Right forelimb (tissue), 1 donor: ENCODE results near the gene FLCN.

Experiments
- DNase-seq: peaks from one replicate; pipeline ENCODE4 v3.0.0-alpha.2; 2018

FLCN gene

GRCh38 chr17:17182598-17183136 is 54.3 kb downstream of the FLCN start:
- no peak for DNase-seq

GRCh38 chr17:17181666-17182597 is 55.0 kb downstream of the FLCN start:
- no peak for DNase-seq

- DNase-seq, result no peak
Measured at GRCh38 chr17:17180741-17181525, 56.0 kb downstream of the FLCN start.

- no peak for DNase-seq
Measured at GRCh38 chr17:17180141-17180603, 56.8 kb downstream of the FLCN start.

GRCh38 chr17:17179371-17179827 is 57.6 kb downstream of the FLCN start:
- DNase-seq, result no peak

- DNase-seq, result no peak
Measured at GRCh38 chr17:17177176-17177575, 59.8 kb downstream of the FLCN start.

- DNase-seq, result no peak
Measured at GRCh38 chr17:17176341-17176740, 60.6 kb downstream of the FLCN start.

- DNase-seq, result no peak
Measured at GRCh38 chr17:17175917-17176316, 61.1 kb downstream of the FLCN start.

- DNase-seq, result no peak
Measured at GRCh38 chr17:17175340-17175739, 61.6 kb downstream of the FLCN start.

- DNase-seq, result no peak
Measured at GRCh38 chr17:17173921-17174320, 63.0 kb downstream of the FLCN start.

- DNase-seq, result no peak
Measured at GRCh38 chr17:17172990-17173389, 64.0 kb downstream of the FLCN start.

- no peak for DNase-seq
Measured at GRCh38 chr17:17172001-17172939, 64.7 kb downstream of the FLCN start.

GRCh38 chr17:17171186-17171585 is 65.8 kb downstream of the FLCN start:
- no peak for DNase-seq

GRCh38 chr17:17170346-17170985 is 66.5 kb downstream of the FLCN start:
- DNase-seq, result no peak

- DNase-seq, result no peak
Measured at GRCh38 chr17:17169396-17169795, 67.6 kb downstream of the FLCN start.

- DNase-seq, result no peak
Measured at GRCh38 chr17:17168401-17168800, 68.6 kb downstream of the FLCN start.

- DNase-seq, result no peak
Measured at GRCh38 chr17:17167986-17168385, 69.0 kb downstream of the FLCN start.

GRCh38 chr17:17167356-17167755 is 69.6 kb downstream of the FLCN start:
- no peak for DNase-seq

GRCh38 chr17:17166446-17166845 is 70.5 kb downstream of the FLCN start:
- no peak for DNase-seq

GRCh38 chr17:17165666-17166308 is 71.2 kb downstream of the FLCN start:
- DNase-seq, result no peak

- DNase-seq, result no peak
Measured at GRCh38 chr17:17164676-17165075, 72.3 kb downstream of the FLCN start.
